ENCODE measurements around the gene NHLRC1. TPM values are rescaled to one million over a fixed set of nuclear protein-coding genes. Genes with fewer than 3 reads are reported as not detected.

The NHLRC1 gene
- total and polyA plus RNA-seq, 2 of the 8 experiments (the other 6 are each of a cell fraction or from before 2014, with no cell fraction given) = 0.57 to 0.58 TPM

DNA sequence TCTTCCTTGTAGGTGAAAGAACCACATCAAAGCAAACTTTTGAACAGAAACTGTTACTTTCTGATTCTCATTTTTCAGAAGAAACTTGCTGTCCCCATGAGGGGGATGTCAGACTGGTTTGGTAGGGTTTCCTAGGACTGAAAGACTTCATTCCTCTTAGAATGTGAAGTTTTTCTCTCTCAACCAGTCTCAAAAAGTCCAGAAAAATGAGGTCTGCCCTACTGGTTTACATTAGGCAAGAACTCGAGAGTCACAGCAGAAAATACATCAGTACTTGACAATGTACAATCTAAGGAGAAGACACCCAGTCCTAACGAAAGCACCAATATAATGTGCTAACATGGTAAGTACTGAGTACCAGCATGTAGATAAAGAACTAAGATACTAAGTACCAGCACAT lies 12.7 kb upstream of the NHLRC1 start:
- Histone ChIP-seq H2BK20ac (ENCODE audit: low read length) (no peak overlapping the region), H3K4me2 (ENCODE audit: insufficient read depth in 1 of 2, low read depth in 2 of 2, low read length in 2 of 2) (no peak overlapping the region), H3K56ac (replicated peaks; ENCODE audit: insufficient read length, low read depth, low read length) (no peak overlapping the region), H4K20me1 (replicated peaks in 1 of 2; ENCODE audit: control insufficient read depth in 1 of 2, insufficient read depth in 2 of 2, low read length in 2 of 2) (no peaks in the 10 kb centered on the region), H2AFZ (ENCODE audit: low read length) (no peak overlapping the region), H4K8ac (ENCODE audit: extremely low read depth, insufficient read depth, low read length) (no peak overlapping the region), H3K4me1 (replicated peaks in 1 of 4; ENCODE audit: control insufficient read depth in 3 of 4, insufficient read depth in 4 of 4, low read length in 3 of 4) (no peaks in the 10 kb centered on the region), H3K9ac (replicated peaks in 1 of 4; ENCODE audit: extremely low read depth in 1 of 4, low read depth in 3 of 4, low read length in 3 of 4) (no peak overlapping the region), H3K79me1 (ENCODE audit: low read depth, low read length) (no peaks in the 10 kb centered on the region), H2BK12ac (ENCODE audit: low read depth, low read length) (no peak overlapping the region), H3K9me3 (ENCODE audit: insufficient read depth in 2 of 2, low read depth in 1 of 2, low read length in 1 of 2) (no peaks in the 10 kb centered on the region), H4K91ac (replicated peaks; ENCODE audit: insufficient read length, low read length) (no peak overlapping the region), H3K79me2 (ENCODE audit: control insufficient read depth in 1 of 2, insufficient read depth in 2 of 2, low read length in 2 of 2) (no peaks in the 10 kb centered on the region), H3K27ac (ENCODE audit: low read depth, low read length) (no peak overlapping the region), H4K5ac (ENCODE audit: insufficient read length, low read depth, low read length) (no peak overlapping the region), H2BK5ac (ENCODE audit: low read depth, low read length) (no peak overlapping the region), H3K4me3 (ENCODE audit: extremely low read depth in 1 of 4, insufficient read depth in 2 of 4, low read depth in 3 of 4, low read length in 4 of 4) (no peak overlapping the region), H3K27me3 (replicated peaks in 1 of 4; ENCODE audit: control insufficient read depth in 3 of 4, extremely low read depth in 1 of 4, insufficient read depth in 3 of 4, low read length in 3 of 4) (no peaks in the 10 kb centered on the region), H3K4ac (replicated peaks; ENCODE audit: insufficient read length, low read depth, low read length) (no peak overlapping the region), H2BK120ac (replicated peaks; ENCODE audit: low read depth, low read length) (no peak overlapping the region), H2BK15ac (ENCODE audit: low read length) (no peak overlapping the region), H3K23ac (ENCODE audit: insufficient read length) (no peak overlapping the region), H3K14ac (ENCODE audit: insufficient read length) (no peak overlapping the region), H3K36me3 (ENCODE audit: control insufficient read depth in 2 of 4, insufficient read depth in 4 of 4, low read length in 3 of 4) (peaks cover 4 to 12% (median 6%) of the 10 kb centered on the region in 4 experiments), H3K18ac (ENCODE audit: extremely low read depth, low read length) (no peak overlapping the region), H2AK5ac (ENCODE audit: low read depth, low read length) (no peak overlapping the region), H3K23me2 (ENCODE audit: low read depth, low read length) (no peaks in the 10 kb centered on the region)
- DNase-seq (ENCODE audit: low read depth in 1 of 2, low spot score in 2 of 2) (no peak), FAIRE-seq (no peak)
- ChIA-PET CTCF (ENCODE audit: partially characterized antibody) (interaction anchor here (0.7 to 4.0 kb wide), 3 partner anchors 10 to 160 kb away, joined by 3 to 24 read pairs (median 4); partner anchors contain the start of gene NHLRC1), POLR2A (ENCODE audit: partially characterized antibody) (no interaction called here)
- 89% methylated on average over 2 of the region's 2 CpGs; no CpG with 5 or more reads in 1 of the 2 experiments for WGBS, 2 experiments (ENCODE audit: extremely low coverage in 1 of 2, insufficient coverage in 1 of 2, insufficient read length in 1 of 2, insufficient replicate concordance in 2 of 2, low coverage in 1 of 2, low lambda C conversion rate in 2 of 2, missing lambda C conversion rate in 1 of 2)
- TF ChIP-seq TBP (IDR thresholded peaks at IDR 0.05; ENCODE audit: low read depth, low read length) = no peak
- TF ChIP-seq, protein P1, sequence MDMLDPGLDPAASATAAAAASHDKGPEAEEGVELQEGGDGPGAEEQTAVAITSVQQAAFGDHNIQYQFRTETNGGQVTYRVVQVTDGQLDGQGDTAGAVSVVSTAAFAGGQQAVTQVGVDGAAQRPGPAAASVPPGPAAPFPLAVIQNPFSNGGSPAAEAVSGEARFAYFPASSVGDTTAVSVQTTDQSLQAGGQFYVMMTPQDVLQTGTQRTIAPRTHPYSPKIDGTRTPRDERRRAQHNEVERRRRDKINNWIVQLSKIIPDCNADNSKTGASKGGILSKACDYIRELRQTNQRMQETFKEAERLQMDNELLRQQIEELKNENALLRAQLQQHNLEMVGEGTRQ (IDR thresholded peaks at IDR 0.05; ENCODE audit: low read length) = no peak
- no peak for TF ChIP-seq RNF2 (IDR thresholded peaks at IDR 0.05; ENCODE audit: borderline replicate concordance, low read depth, low read length, missing control alignments, poor library complexity, severe bottlenecking)
- no peak for TF ChIP-seq NRF1 (IDR thresholded peaks at IDR 0.05; ENCODE audit: low read depth, low read length)
- TF ChIP-seq RFX5 (IDR thresholded peaks at IDR 0.05; ENCODE audit: borderline replicate concordance, low read depth, low read length) = no peak
- TF ChIP-seq, protein P2, sequence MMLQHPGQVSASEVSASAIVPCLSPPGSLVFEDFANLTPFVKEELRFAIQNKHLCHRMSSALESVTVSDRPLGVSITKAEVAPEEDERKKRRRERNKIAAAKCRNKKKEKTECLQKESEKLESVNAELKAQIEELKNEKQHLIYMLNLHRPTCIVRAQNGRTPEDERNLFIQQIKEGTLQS (IDR thresholded peaks at IDR 0.05; ENCODE audit: insufficient read depth, low read depth, low read length) = no peak
- no peak for TF ChIP-seq ZNF274 (IDR thresholded peaks at IDR 0.05; ENCODE audit: borderline replicate concordance, extremely low read depth, low read length)
- TF ChIP-seq PHF8 (conservative IDR thresholded peaks at IDR 0.05; ENCODE audit: low read depth, low read length) = no peak
- TF ChIP-seq SP4 (IDR thresholded peaks at IDR 0.05; ENCODE audit: low read length) = no peak
- TF ChIP-seq POLR2AphosphoS5 (IDR thresholded peaks at IDR 0.05; ENCODE audit: low read depth, low read length) = no peak
- no peak for TF ChIP-seq ASH2L (IDR thresholded peaks at IDR 0.05; ENCODE audit: low read length)
- no peak for TF ChIP-seq NANOG (IDR thresholded peaks at IDR 0.05; ENCODE audit: insufficient read depth, low read depth, low read length, poor library complexity, severe bottlenecking)
- TF ChIP-seq SP1 (IDR thresholded peaks at IDR 0.05; ENCODE audit: low read depth, low read length) = no peak
